Subcutaneous adipose tissue (tissue), 4 donors: ENCODE data around the gene MAP6. TPM values are rescaled to one million over a fixed set of nuclear protein-coding genes. Genes with fewer than 3 reads are reported as not detected.

Experiments
- CTCF ChIP-seq: fragments of 450-650 bp; IDR thresholded peaks from one replicate; pipeline ENCODE4 v1.5.1; 2016; ENCODE audit warnings: low read depth, mild to moderate bottlenecking, control low read depth, antibody characterized with exemption, moderate library complexity
- total RNA-seq, 4 donors: library from RNA; depleted of rRNA; stranded (reverse); fragments of >200 nt; gene quantifications; one replicate each; pipeline ENCODE4 v1.1.0, GENCODE V29; 2016

MAP6 gene
- total RNA-seq, 4 donors from 2014 or later: 2.0 to 5.1 (median 4.0) TPM

- TF ChIP-seq CTCF: no peak
Observed at GRCh38 chr11:75652936-75653335, 15.9 kb downstream of the MAP6 start.

- TF ChIP-seq CTCF: no peak
Observed at GRCh38 chr11:75651218-75651617, 17.6 kb downstream of the MAP6 start.

GRCh38 chr11:75650167-75650723 is 18.6 kb downstream of the MAP6 start:
- TF ChIP-seq CTCF: no peak

GRCh38 chr11:75644946-75645345 is 23.9 kb downstream of the MAP6 start:
- no peak for TF ChIP-seq CTCF

GRCh38 chr11:75644370-75644769 is 24.5 kb downstream of the MAP6 start:
- no peak for TF ChIP-seq CTCF

- no peak for TF ChIP-seq CTCF
Observed at GRCh38 chr11:75642402-75643113, 26.3 kb downstream of the MAP6 start.

DNA sequence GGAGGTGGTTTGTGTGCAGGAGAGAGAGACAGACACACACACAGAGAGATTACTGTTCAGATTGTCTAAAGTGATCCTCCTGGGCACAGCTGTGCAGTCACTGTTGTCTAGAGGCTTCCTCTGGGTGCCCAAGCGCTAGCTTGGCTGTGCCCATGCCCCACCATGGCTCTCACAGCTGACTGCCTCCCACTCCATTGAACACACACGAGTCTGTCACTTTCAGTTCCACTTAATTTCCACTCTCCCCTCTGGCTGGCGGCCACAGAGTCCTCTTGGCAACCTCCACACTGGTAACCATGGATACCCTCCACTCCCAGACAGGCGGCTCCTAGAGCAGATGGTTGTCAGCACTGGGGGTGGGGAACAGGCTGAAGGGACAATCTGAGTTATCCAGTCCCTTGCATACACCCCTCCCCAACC is 29.1 kb downstream of the MAP6 start:
- TF ChIP-seq CTCF: no peak
